ENCODE data around the gene GRIK4. TPM values are rescaled to one million over a fixed set of nuclear protein-coding genes. Genes with fewer than 3 reads are reported as not detected.
"Not testable (repeated sequence)": the region's sequence is repeated elsewhere in the genome, so short reads cannot be mapped to it uniquely, and the experiment has no call there.

The GRIK4 gene
- total RNA-seq, 2 experiments from 2014 or later, result 0.06 TPM; not detected in 1

DNA sequence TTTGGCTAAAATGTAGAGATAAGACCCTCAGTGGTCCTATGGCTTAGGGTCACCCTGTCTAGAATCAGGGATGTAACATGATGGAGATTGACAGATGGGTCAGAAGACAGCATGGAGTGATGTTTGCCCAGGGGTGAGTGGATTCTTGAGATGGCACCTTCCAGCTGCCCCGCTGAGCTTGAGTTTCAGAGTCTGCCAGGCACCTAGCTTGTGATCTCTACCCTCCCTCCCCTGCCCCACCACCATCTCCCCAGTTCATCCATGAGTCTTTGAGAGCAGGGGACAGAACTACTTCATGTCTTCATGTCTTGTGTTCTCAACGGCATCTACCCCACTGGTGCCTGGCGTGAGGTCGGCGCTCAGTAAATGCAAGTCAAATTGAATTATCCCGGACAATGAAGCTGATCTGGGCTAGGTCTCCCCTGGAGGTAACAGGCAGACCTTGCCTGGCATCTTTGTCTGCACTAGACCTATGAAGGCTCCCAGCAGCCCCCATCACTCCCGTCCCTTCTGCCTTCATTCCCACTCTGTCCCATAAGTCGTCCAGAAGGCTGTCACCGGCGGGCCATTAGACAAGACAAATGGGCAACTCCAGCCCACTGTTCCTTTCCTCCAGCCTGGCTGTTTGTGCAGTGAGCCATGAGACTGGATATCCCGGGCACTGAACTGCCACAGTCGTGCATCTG, 273.2 kb downstream of the GRIK4 start:
- CTCF ChIA-PET (ENCODE audit: unreplicated experiment), result no interaction called here
- H4K20me1 ChIP-seq (ENCODE audit: insufficient read depth, low read length), result no peaks in the 10 kb centered on the region
- no peaks in the 10 kb centered on the region for H3K36me3 ChIP-seq (ENCODE audit: insufficient read depth, low read length)
- no peaks in the 10 kb centered on the region for H3K79me2 ChIP-seq (ENCODE audit: insufficient read depth, low read depth, low read length)
- no peaks in the 10 kb centered on the region for H3K4me1 ChIP-seq (ENCODE audit: insufficient read depth, low read length, poor library complexity, severe bottlenecking)
- no peak for DNase-seq (ENCODE audit: low spot score)
- no peak for TF ChIP-seq EZH2phosphoT487 (IDR thresholded peaks at IDR 0.05; ENCODE audit: borderline replicate concordance, low read depth, low read length)
- TF ChIP-seq, protein P1, sequence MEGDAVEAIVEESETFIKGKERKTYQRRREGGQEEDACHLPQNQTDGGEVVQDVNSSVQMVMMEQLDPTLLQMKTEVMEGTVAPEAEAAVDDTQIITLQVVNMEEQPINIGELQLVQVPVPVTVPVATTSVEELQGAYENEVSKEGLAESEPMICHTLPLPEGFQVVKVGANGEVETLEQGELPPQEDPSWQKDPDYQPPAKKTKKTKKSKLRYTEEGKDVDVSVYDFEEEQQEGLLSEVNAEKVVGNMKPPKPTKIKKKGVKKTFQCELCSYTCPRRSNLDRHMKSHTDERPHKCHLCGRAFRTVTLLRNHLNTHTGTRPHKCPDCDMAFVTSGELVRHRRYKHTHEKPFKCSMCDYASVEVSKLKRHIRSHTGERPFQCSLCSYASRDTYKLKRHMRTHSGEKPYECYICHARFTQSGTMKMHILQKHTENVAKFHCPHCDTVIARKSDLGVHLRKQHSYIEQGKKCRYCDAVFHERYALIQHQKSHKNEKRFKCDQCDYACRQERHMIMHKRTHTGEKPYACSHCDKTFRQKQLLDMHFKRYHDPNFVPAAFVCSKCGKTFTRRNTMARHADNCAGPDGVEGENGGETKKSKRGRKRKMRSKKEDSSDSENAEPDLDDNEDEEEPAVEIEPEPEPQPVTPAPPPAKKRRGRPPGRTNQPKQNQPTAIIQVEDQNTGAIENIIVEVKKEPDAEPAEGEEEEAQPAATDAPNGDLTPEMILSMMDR (conservative IDR thresholded peaks at IDR 0.05; ENCODE audit: low read length), result no peak
- BruUV-seq (replicated peaks), result no TSS peak
- POLR2A ChIA-PET, result interaction anchor here (0.8 kb wide), 1 partner anchor 70 kb away, joined by 3 read pairs; no protein-coding TSS in a partner anchor
- intact Hi-C loops (cut with micrococcal nuclease; ENCODE audit: unreplicated experiment), result no loop called here
- no peaks in the 10 kb centered on the region for H3K9me3 ChIP-seq (ENCODE audit: low read length)
- no peak overlapping the region for H3K27ac ChIP-seq (ENCODE audit: low read depth, low read length, poor library complexity, severe bottlenecking)
- H3K4me3 ChIP-seq (ENCODE audit: low read depth, low read length, poor library complexity, severe bottlenecking), result no peak overlapping the region
- no peak overlapping the region for H3K4me2 ChIP-seq (ENCODE audit: low read length)
- no peaks in the 10 kb centered on the region for H3K9me2 ChIP-seq (ENCODE audit: insufficient read depth, low read length)
- no peak overlapping the region for H2AFZ ChIP-seq (ENCODE audit: low read length)

DNA sequence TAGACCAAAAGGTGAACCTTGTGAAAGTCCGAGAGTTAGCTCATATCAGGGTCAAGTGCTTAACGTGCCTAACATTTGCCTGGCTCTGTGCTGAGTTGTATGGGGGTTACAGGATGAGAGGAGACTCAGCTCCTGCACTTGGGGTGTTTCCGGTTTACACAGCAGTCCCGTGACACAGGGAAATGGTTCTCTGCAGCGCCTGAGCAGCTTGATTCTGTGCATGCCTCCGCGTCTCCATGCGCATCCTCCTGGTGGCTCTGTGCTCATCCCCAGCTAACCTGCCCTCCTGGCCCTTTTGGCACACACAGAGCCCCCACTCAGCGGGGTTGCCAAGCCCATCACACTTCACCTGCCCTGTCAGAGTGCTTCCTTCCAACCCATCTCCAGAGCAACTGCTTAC, 274.0 kb downstream of the GRIK4 start:
- TF ChIP-seq, protein P1 (conservative IDR thresholded peaks at IDR 0.05; ENCODE audit: low read length), result no peak
- TF ChIP-seq EZH2phosphoT487 (IDR thresholded peaks at IDR 0.05; ENCODE audit: borderline replicate concordance, low read depth, low read length), result no peak
- DNase-seq (ENCODE audit: low spot score), result no peak
- intact Hi-C loops (cut with micrococcal nuclease; ENCODE audit: unreplicated experiment), result no loop called here
- no TSS peak for BruUV-seq (replicated peaks)
- Histone ChIP-seq H3K4me3 (ENCODE audit: low read depth, low read length, poor library complexity, severe bottlenecking) (no peak overlapping the region), H3K9me3 (ENCODE audit: low read length) (no peaks in the 10 kb centered on the region), H3K79me2 (ENCODE audit: insufficient read depth, low read depth, low read length) (no peaks in the 10 kb centered on the region), H3K4me2 (ENCODE audit: low read length) (no peak overlapping the region), H3K27ac (ENCODE audit: low read depth, low read length, poor library complexity, severe bottlenecking) (no peak overlapping the region), H3K36me3 (ENCODE audit: insufficient read depth, low read length) (no peaks in the 10 kb centered on the region), H3K9me2 (ENCODE audit: insufficient read depth, low read length) (no peaks in the 10 kb centered on the region), H2AFZ (ENCODE audit: low read length) (no peak overlapping the region), H4K20me1 (ENCODE audit: insufficient read depth, low read length) (no peaks in the 10 kb centered on the region), H3K4me1 (ENCODE audit: insufficient read depth, low read length, poor library complexity, severe bottlenecking) (no peaks in the 10 kb centered on the region)
- ChIA-PET CTCF (ENCODE audit: unreplicated experiment) (no interaction called here), POLR2A (no interaction called here)

DNA sequence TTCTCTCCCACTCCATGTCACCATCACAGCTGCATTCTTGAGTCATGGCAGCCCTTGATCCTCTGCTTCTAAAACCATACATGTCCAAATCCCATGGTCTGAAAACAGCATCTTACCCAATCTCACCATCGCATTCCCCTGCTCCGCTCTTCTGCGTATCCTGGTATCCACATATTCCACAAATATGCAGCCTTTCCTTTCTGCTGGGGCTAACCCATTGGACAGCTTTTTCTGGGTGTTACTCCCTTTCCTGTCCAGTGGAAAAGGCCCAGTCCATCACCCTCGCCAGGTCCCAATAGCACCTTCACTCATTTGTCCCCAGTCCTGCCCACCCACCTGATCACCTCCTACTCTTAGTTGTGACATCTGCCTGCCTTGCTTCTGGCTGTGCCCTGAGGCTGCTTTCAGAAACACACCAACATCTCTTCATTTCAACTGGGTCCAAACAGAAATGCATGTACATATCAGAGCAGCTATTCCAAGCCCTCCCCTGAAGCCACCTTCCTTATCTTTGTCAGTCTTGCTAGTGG, 274.7 kb downstream of the GRIK4 start:
- intact Hi-C loops (cut with micrococcal nuclease; ENCODE audit: unreplicated experiment), result no loop called here
- BruUV-seq (replicated peaks), result no TSS peak
- H3K4me1 ChIP-seq (ENCODE audit: insufficient read depth, low read length, poor library complexity, severe bottlenecking), result no peaks in the 10 kb centered on the region

DNA sequence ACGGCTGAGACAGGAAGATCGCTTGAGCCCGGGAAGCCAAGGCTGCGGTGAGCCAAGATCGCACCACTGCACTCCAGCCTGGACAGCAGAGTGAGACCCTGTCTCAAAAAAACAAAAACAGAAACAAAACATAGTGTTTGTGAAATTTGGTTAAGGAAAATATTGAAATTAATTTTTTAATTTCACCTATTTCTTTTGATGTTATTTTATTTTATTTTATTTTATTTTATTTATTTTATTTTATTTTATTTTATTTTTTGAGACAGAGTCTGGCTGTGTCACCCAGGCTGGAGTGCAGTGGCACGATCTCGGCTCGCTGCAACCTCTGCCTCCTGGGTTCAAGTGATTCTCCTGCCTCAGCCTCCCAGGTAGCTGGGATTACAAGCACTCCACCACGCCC, 275.7 kb downstream of the GRIK4 start:
- H3K4me2 ChIP-seq (ENCODE audit: low read length); H3K4me1 ChIP-seq (ENCODE audit: insufficient read depth, low read length, poor library complexity, severe bottlenecking); BruUV-seq (replicated peaks); H3K79me2 ChIP-seq (ENCODE audit: insufficient read depth, low read depth, low read length); H3K9me3 ChIP-seq (ENCODE audit: low read length); H4K20me1 ChIP-seq (ENCODE audit: insufficient read depth, low read length); H3K36me3 ChIP-seq (ENCODE audit: insufficient read depth, low read length); CTCF ChIA-PET (ENCODE audit: unreplicated experiment); DNase-seq (ENCODE audit: low spot score); H2AFZ ChIP-seq (ENCODE audit: low read length); H3K9me2 ChIP-seq (ENCODE audit: insufficient read depth, low read length); intact Hi-C loops (cut with micrococcal nuclease; ENCODE audit: unreplicated experiment); H3K27ac ChIP-seq (ENCODE audit: low read depth, low read length, poor library complexity, severe bottlenecking); POLR2A ChIA-PET; H3K4me3 ChIP-seq (ENCODE audit: low read depth, low read length, poor library complexity, severe bottlenecking): not testable (repeated sequence)

More for the DNA sequence above, 274.7 kb downstream of the GRIK4 start:
- CTCF ChIA-PET (ENCODE audit: unreplicated experiment), result no interaction called here
- H2AFZ ChIP-seq (ENCODE audit: low read length), result no peak overlapping the region
- no peaks in the 10 kb centered on the region for H3K79me2 ChIP-seq (ENCODE audit: insufficient read depth, low read depth, low read length)
- no peak overlapping the region for H3K4me3 ChIP-seq (ENCODE audit: low read depth, low read length, poor library complexity, severe bottlenecking)
- no peak overlapping the region for H3K27ac ChIP-seq (ENCODE audit: low read depth, low read length, poor library complexity, severe bottlenecking)
- H4K20me1 ChIP-seq (ENCODE audit: insufficient read depth, low read length), result no peaks in the 10 kb centered on the region
- H3K9me3 ChIP-seq (ENCODE audit: low read length), result no peaks in the 10 kb centered on the region
- no peak for DNase-seq (ENCODE audit: low spot score)
- no peak for TF ChIP-seq EZH2phosphoT487 (IDR thresholded peaks at IDR 0.05; ENCODE audit: borderline replicate concordance, low read depth, low read length)
- TF ChIP-seq, protein P1 (conservative IDR thresholded peaks at IDR 0.05; ENCODE audit: low read length), result no peak
- POLR2A ChIA-PET, result no interaction called here
- no peaks in the 10 kb centered on the region for H3K9me2 ChIP-seq (ENCODE audit: insufficient read depth, low read length)
- H3K4me2 ChIP-seq (ENCODE audit: low read length), result no peak overlapping the region
- H3K36me3 ChIP-seq (ENCODE audit: insufficient read depth, low read length), result no peaks in the 10 kb centered on the region

All from OCI-LY7 (cell line).